ENCODE measurements around the gene FAM83C. TPM values are rescaled to one million over a fixed set of nuclear protein-coding genes. Genes with fewer than 3 reads are reported as not detected.

Gene FAM83C
- total RNA-seq, 2 experiments from 2014 or later: not detected

- BruUV-seq (replicated peaks): no TSS peak
- intact Hi-C loops (cut with micrococcal nuclease; ENCODE audit: unreplicated experiment): no loop called here
- H3K36me3 ChIP-seq (ENCODE audit: insufficient read depth, low read length): peaks cover 15% of the 10 kb centered on the region; the same call in 1 of the 2 replicates
- H3K4me2 ChIP-seq (ENCODE audit: low read length): no peak overlapping the region
- no peaks in the 10 kb centered on the region for H3K9me2 ChIP-seq (ENCODE audit: insufficient read depth, low read length)
- no peak overlapping the region for H3K4me3 ChIP-seq (ENCODE audit: low read depth, low read length, poor library complexity, severe bottlenecking)
- ChIA-PET POLR2A (interaction anchor here (0.6 kb wide), 1 partner anchor 297 kb away, joined by 3 read pairs; no protein-coding TSS in a partner anchor), CTCF (ENCODE audit: unreplicated experiment) (no interaction called here)
- no peaks in the 10 kb centered on the region for H3K79me2 ChIP-seq (ENCODE audit: insufficient read depth, low read depth, low read length)
- H3K4me1 ChIP-seq (ENCODE audit: insufficient read depth, low read length, poor library complexity, severe bottlenecking): no peaks in the 10 kb centered on the region
- TF ChIP-seq CTCF (conservative IDR thresholded peaks at IDR 0.05; ENCODE audit: low read length) (no peak), EZH2phosphoT487 (IDR thresholded peaks at IDR 0.05; ENCODE audit: borderline replicate concordance, low read depth, low read length) (no peak)
- DNase-seq (ENCODE audit: low spot score): no peak
- H2AFZ ChIP-seq (ENCODE audit: low read length): no peak overlapping the region
- no peaks in the 10 kb centered on the region for H3K9me3 ChIP-seq (ENCODE audit: low read length)
- H4K20me1 ChIP-seq (ENCODE audit: insufficient read depth, low read length): no peaks in the 10 kb centered on the region
- no peak overlapping the region for H3K27ac ChIP-seq (ENCODE audit: low read depth, low read length, poor library complexity, severe bottlenecking)
Measured at GRCh38 chr20:35311822-35312221, 19.6 kb upstream of the FAM83C start.

GRCh38 chr20:35311409-35311808, 19.2 kb upstream of the FAM83C start:
- no peaks in the 10 kb centered on the region for H4K20me1 ChIP-seq (ENCODE audit: insufficient read depth, low read length)
- no peaks in the 10 kb centered on the region for H3K9me2 ChIP-seq (ENCODE audit: insufficient read depth, low read length)
- no peak for TF ChIP-seq CTCF (conservative IDR thresholded peaks at IDR 0.05; ENCODE audit: low read length)
- TF ChIP-seq EZH2phosphoT487 (IDR thresholded peaks at IDR 0.05; ENCODE audit: borderline replicate concordance, low read depth, low read length): no peak
- no peaks in the 10 kb centered on the region for H3K79me2 ChIP-seq (ENCODE audit: insufficient read depth, low read depth, low read length)
- peaks cover 15% of the 10 kb centered on the region; the same call in 1 of the 2 replicates for H3K36me3 ChIP-seq (ENCODE audit: insufficient read depth, low read length)
- H2AFZ ChIP-seq (ENCODE audit: low read length): no peak overlapping the region
- POLR2A ChIA-PET: interaction anchor here (0.6 kb wide), 1 partner anchor 296 kb away, joined by 3 read pairs; no protein-coding TSS in a partner anchor
- H3K9me3 ChIP-seq (ENCODE audit: low read length): no peaks in the 10 kb centered on the region
- TSS peak; percentile 40 for BruUV-seq (replicated peaks)
- H3K4me1 ChIP-seq (ENCODE audit: insufficient read depth, low read length, poor library complexity, severe bottlenecking): no peaks in the 10 kb centered on the region
- no peak overlapping the region for H3K27ac ChIP-seq (ENCODE audit: low read depth, low read length, poor library complexity, severe bottlenecking)
- CTCF ChIA-PET (ENCODE audit: unreplicated experiment): no interaction called here
- intact Hi-C loops (cut with micrococcal nuclease; ENCODE audit: unreplicated experiment): no loop called here
- no peak for DNase-seq (ENCODE audit: low spot score)
- no peak overlapping the region for H3K4me2 ChIP-seq (ENCODE audit: low read length)
- no peak overlapping the region for H3K4me3 ChIP-seq (ENCODE audit: low read depth, low read length, poor library complexity, severe bottlenecking)

All from OCI-LY7 (cell line).